NB4 (cell line): Measurements from ENCODE around the gene TMEM200C.

ENCODE experiments used
- CTCF ChIP-seq: IDR thresholded peaks from one replicate; pipeline ENCODE4 v1.5.1; 2012; ENCODE audit warnings: low read depth, low read length
- MAX ChIP-seq: IDR thresholded peaks from 2 replicates; pipeline ENCODE4 v1.6.1; 2011; ENCODE audit warnings: low read depth, low read length
- MYC ChIP-seq: IDR thresholded peaks from 2 replicates; pipeline ENCODE4 v1.6.1; 2011; ENCODE audit warnings: low read depth, low read length
- POLR2A ChIP-seq: IDR thresholded peaks from 2 replicates; pipeline ENCODE4 v1.6.1; 2011; ENCODE audit warnings: mild to moderate bottlenecking; ENCODE audit not compliant: insufficient read length; ENCODE audit errors: extremely low read depth

- TF ChIP-seq CTCF: no peak
- no peak for TF ChIP-seq POLR2A
- TF ChIP-seq MAX: no peak
- no peak for TF ChIP-seq MYC
These were observed 4.8 kb downstream of the TMEM200C start for GRCh38 chr18:5890331-5891183.
